Fibroblast of skin of scalp (primary cell): Measurements from ENCODE around the gene MNT.
A peak's percentile ranks its signal among the peaks of the same experiment; 100 is the strongest.

ENCODE experiments used
- DNase-seq: peaks from one replicate; pipeline ENCODE4 v3.0.0-alpha.2; 2013

The MNT gene

GRCh38 chr17:2380226-2380922, 20.5 kb downstream of the MNT start:
- no peak for DNase-seq

- DNase-seq, result no peak
Observed at GRCh38 chr17:2379489-2380225, 21.2 kb downstream of the MNT start.

GRCh38 chr17:2378905-2379304, 22.0 kb downstream of the MNT start:
- no peak for DNase-seq

- no peak for DNase-seq
Observed at GRCh38 chr17:2377659-2378058, 23.2 kb downstream of the MNT start.

GRCh38 chr17:2376107-2376506, 24.8 kb downstream of the MNT start:
- no peak for DNase-seq

- no peak for DNase-seq
Observed at GRCh38 chr17:2375406-2375805, 25.5 kb downstream of the MNT start.

GRCh38 chr17:2374549-2375285, 26.1 kb downstream of the MNT start:
- no peak for DNase-seq

GRCh38 chr17:2373179-2373578, 27.7 kb downstream of the MNT start:
- no peak for DNase-seq

GRCh38 chr17:2372681-2373080, 28.2 kb downstream of the MNT start:
- no peak for DNase-seq

- no peak for DNase-seq
Observed at GRCh38 chr17:2372180-2372579, 28.7 kb downstream of the MNT start.

- no peak for DNase-seq
Observed at GRCh38 chr17:2371183-2372130, 29.4 kb downstream of the MNT start.

GRCh38 chr17:2370211-2370589, 30.7 kb downstream of the MNT start:
- no peak for DNase-seq

GRCh38 chr17:2369551-2370210, 31.2 kb downstream of the MNT start:
- peak; percentile 22 for DNase-seq

- no peak for DNase-seq
Observed at GRCh38 chr17:2369039-2369438, 31.8 kb downstream of the MNT start.

- no peak for DNase-seq
Observed at GRCh38 chr17:2368359-2368758, 32.5 kb downstream of the MNT start.

- no peak for DNase-seq
Observed at GRCh38 chr17:2366747-2367494, 33.9 kb downstream of the MNT start.

- DNase-seq, result no peak
Observed at GRCh38 chr17:2365132-2365531, 35.7 kb downstream of the MNT start.

GRCh38 chr17:2364763-2365116, 36.1 kb downstream of the MNT start:
- DNase-seq, result no peak

GRCh38 chr17:2363851-2364762, 36.8 kb downstream of the MNT start:
- DNase-seq, result no peak

- DNase-seq, result no peak
Observed at GRCh38 chr17:2363318-2363717, 37.5 kb downstream of the MNT start.
